ENCODE results near the gene PCYT1A. TPM values are rescaled to one million over a fixed set of nuclear protein-coding genes. Genes with fewer than 3 reads are reported as not detected.

Gene PCYT1A
- total and polyA plus RNA-seq, 2 of the 13 experiments (the other 11 are each of a cell fraction or from before 2014, with no cell fraction given) = 26.4 to 45.3 TPM

DNA sequence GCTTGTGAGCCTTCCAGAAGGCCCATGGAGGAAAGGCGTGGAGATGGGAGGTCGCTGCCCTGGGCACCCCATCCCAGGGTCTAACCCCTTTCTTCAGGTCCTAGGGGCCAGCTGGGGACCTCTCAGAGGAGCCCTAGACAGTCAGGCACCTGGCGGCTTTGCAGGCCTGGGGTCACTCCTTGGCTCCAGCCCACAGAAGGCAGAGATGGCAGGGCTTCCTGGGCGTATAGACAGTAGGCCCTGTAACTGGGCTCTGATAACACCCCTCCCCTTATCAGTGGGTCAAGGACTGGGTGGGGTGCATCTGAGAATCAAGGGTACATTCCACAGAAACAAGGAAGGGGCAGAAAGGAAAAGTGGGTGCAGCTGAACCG, 93.0 kb downstream of the PCYT1A start:
- no peak overlapping the region for H3K27ac ChIP-seq (ENCODE audit: extremely low read length, insufficient read depth, low read length)
- peaks cover 3 to 53% of the 10 kb centered on the region in 2 experiments; a peak in 4 of 5 replicates for H3K27me3 ChIP-seq (ENCODE audit: control insufficient read depth in 1 of 2, insufficient read depth in 2 of 2, low read length in 2 of 2)
- WGBS (ENCODE audit: low lambda C conversion rate) = 74% methylated on average over 3 of the region's 5 CpGs
- in situ Hi-C loops (cut with HindIII; ENCODE audit: extremely low pct_ligation_motif_present, low pct_unique_long_range_greater_than_20kb) (loop anchor here (5.0 kb wide), 1 partner anchor 172 kb away; no protein-coding TSS in a partner anchor), intact Hi-C loops (cut with micrococcal nuclease; ENCODE audit: unreplicated experiment) (no loop called here)
- ATAC-seq (no peak), DNase-seq (ENCODE audit: low spot score) (no peak), FAIRE-seq (no peak)
- CTCF ChIA-PET (ENCODE audit: low intra/inter-chr PET ratio, low total read pairs) = no interaction called here
- H3K4me3 ChIP-seq (replicated peaks in 1 of 3; ENCODE audit: insufficient read depth in 1 of 3, low read depth in 2 of 3, low read length in 3 of 3) = peak overlapping the region in 1 of 3 experiments; percentile 27; a peak in 1 of 6 replicates
- H3K9ac ChIP-seq (ENCODE audit: insufficient read depth, low read depth, low read length) = no peak overlapping the region
- BruUV-seq (replicated peaks) = no TSS peak
- no peaks in the 10 kb centered on the region for H3K79me2 ChIP-seq (ENCODE audit: insufficient read depth, low read length)
- no peaks in the 10 kb centered on the region for H3K36me3 ChIP-seq (replicated peaks in 1 of 2; ENCODE audit: control insufficient read depth in 1 of 2, insufficient read depth in 2 of 2, low read length in 2 of 2)
- no peaks in the 10 kb centered on the region for H3K9me3 ChIP-seq (ENCODE audit: low read length)
- TF ChIP-seq GLI4 (CRISPR knock-in tag; IDR thresholded peaks at IDR 0.05; ENCODE audit: borderline replicate concordance) (no peak), HOXA3 (CRISPR knock-in tag; IDR thresholded peaks at IDR 0.05) (no peak), NR1H2 (CRISPR knock-in tag; IDR thresholded peaks at IDR 0.05; ENCODE audit: borderline replicate concordance, low read depth) (no peak)
- TF ChIP-seq, protein P1, sequence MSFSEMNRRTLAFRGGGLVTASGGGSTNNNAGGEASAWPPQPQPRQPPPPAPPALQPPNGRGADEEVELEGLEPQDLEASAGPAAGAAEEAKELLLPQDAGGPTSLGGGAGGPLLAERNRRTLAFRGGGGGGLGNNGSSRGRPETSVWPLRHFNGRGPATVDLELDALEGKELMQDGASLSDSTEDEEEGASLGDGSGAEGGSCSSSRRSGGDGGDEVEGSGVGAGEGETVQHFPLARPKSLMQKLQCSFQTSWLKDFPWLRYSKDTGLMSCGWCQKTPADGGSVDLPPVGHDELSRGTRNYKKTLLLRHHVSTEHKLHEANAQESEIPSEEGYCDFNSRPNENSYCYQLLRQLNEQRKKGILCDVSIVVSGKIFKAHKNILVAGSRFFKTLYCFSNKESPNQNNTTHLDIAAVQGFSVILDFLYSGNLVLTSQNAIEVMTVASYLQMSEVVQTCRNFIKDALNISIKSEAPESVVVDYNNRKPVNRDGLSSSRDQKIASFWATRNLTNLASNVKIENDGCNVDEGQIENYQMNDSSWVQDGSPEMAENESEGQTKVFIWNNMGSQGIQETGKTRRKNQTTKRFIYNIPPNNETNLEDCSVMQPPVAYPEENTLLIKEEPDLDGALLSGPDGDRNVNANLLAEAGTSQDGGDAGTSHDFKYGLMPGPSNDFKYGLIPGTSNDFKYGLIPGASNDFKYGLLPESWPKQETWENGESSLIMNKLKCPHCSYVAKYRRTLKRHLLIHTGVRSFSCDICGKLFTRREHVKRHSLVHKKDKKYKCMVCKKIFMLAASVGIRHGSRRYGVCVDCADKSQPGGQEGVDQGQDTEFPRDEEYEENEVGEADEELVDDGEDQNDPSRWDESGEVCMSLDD (CRISPR knock-in tag; IDR thresholded peaks at IDR 0.05; ENCODE audit: borderline replicate concordance) = no peak
- TF ChIP-seq, protein P2, sequence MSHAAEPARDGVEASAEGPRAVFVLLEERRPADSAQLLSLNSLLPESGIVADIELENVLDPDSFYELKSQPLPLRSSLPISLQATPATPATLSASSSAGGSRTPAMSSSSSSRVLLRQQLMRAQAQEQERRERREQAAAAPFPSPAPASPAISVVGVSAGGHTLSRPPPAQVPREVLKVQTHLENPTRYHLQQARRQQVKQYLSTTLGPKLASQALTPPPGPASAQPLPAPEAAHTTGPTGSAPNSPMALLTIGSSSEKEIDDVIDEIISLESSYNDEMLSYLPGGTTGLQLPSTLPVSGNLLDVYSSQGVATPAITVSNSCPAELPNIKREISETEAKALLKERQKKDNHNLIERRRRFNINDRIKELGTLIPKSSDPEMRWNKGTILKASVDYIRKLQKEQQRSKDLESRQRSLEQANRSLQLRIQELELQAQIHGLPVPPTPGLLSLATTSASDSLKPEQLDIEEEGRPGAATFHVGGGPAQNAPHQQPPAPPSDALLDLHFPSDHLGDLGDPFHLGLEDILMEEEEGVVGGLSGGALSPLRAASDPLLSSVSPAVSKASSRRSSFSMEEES (CRISPR knock-in tag; IDR thresholded peaks at IDR 0.05) = no peak
- H3K4me1 ChIP-seq (ENCODE audit: insufficient read depth, low read length) = peaks cover 69% of the 10 kb centered on the region
- H3K4me2 ChIP-seq (ENCODE audit: low read depth, low read length) = peak overlapping the region; percentile 32; the same call in 1 of the 2 replicates
- H4K20me1 ChIP-seq (ENCODE audit: insufficient read depth, low read length) = no peaks in the 10 kb centered on the region
- POLR2A ChIA-PET = no interaction called here
- H2AFZ ChIP-seq (ENCODE audit: low read length) = no peak overlapping the region
